Liver (tissue), 9 donors: ENCODE results near the gene PAX9. TPM values are rescaled to one million over a fixed set of nuclear protein-coding genes. Genes with fewer than 3 reads are reported as not detected.

Experiments
- DNase-seq: peaks from one replicate; pipeline ENCODE4 v3.0.0-alpha.2; 2017; ENCODE audit warnings: low spot score
- H3K27ac ChIP-seq, 2 donors: one replicate each; pipeline ENCODE4 v1.7.0; 2013; ENCODE audit warnings: inconsistent platforms in 2 of 2, low read length in 2 of 2, control low read depth in 1 of 2, low read depth in 1 of 2, mild to moderate bottlenecking in 1 of 2
- H3K27me3 ChIP-seq, 4 donors: one replicate each; pipeline versions ENCODE4 v1.6.1 to v1.7.0; 2013; ENCODE audit warnings: low read length in 3 of 4, inconsistent platforms in 1 of 4, mild to moderate bottlenecking in 1 of 4, moderate library complexity in 1 of 4; ENCODE audit not compliant: control insufficient read depth in 4 of 4, insufficient read depth in 4 of 4
- H3K36me3 ChIP-seq, 4 donors: one replicate each; pipeline versions ENCODE4 v1.6.1 to v1.7.0; 2013; ENCODE audit warnings: low read length in 3 of 4, mild to moderate bottlenecking in 3 of 4, low read depth in 1 of 4, moderate library complexity in 1 of 4; ENCODE audit not compliant: control insufficient read depth in 4 of 4, insufficient read depth in 3 of 4
- H3K4me1 ChIP-seq, 4 donors: one replicate each; pipeline versions ENCODE4 v1.6.1 to v1.7.0; 2013; ENCODE audit warnings: low read length in 3 of 4, mild to moderate bottlenecking in 3 of 4, moderate library complexity in 1 of 4; ENCODE audit not compliant: control insufficient read depth in 4 of 4, insufficient read depth in 4 of 4
- H3K4me3 ChIP-seq, 3 donors: one replicate each; pipeline versions ENCODE4 v1.6.1 to v1.7.0; 2013; ENCODE audit warnings: low read length in 3 of 3, control low read depth in 1 of 3, low read depth in 1 of 3, mild to moderate bottlenecking in 1 of 3
- H3K9ac ChIP-seq, 2 donors: one replicate each; pipeline ENCODE4 v1.7.0; 2013; ENCODE audit warnings: low read length in 2 of 2, mild to moderate bottlenecking in 2 of 2, moderate library complexity in 2 of 2, control low read depth in 1 of 2, low read depth in 1 of 2
- H3K9me3 ChIP-seq, 4 donors: one replicate each; pipeline versions ENCODE4 v1.6.1 to v1.7.0; 2013; ENCODE audit warnings: low read length in 3 of 4; ENCODE audit not compliant: control insufficient read depth in 4 of 4
- EGR1 ChIP-seq, 2 donors: IDR thresholded peaks; 2 replicates each; pipeline ENCODE4 v1.6.1; 2016 to 2018; ENCODE audit warnings: antibody characterized with exemption in 2 of 2, low read depth in 2 of 2
- FOXA1 ChIP-seq: IDR thresholded peaks from 2 replicates; pipeline ENCODE4 v1.6.1; 2016; ENCODE audit warnings: antibody characterized with exemption
- FOXA2 ChIP-seq: IDR thresholded peaks from 2 replicates; pipeline ENCODE4 v1.6.1; 2016; ENCODE audit warnings: antibody characterized with exemption
- JUND ChIP-seq, 2 donors: IDR thresholded peaks; 2 replicates each; pipeline ENCODE4 v1.6.1; 2016; ENCODE audit warnings: antibody characterized with exemption in 2 of 2
- NR2F2 ChIP-seq: IDR thresholded peaks from 2 replicates; pipeline ENCODE4 v1.6.1; 2016; ENCODE audit warnings: antibody characterized with exemption
- RAD21 ChIP-seq, 2 donors: IDR thresholded peaks; 2 replicates each; pipeline ENCODE4 v1.6.1; 2016; ENCODE audit warnings: antibody characterized with exemption in 2 of 2, mild to moderate bottlenecking in 2 of 2
- SP1 ChIP-seq: IDR thresholded peaks from 2 replicates; pipeline ENCODE4 v1.6.1; 2018; ENCODE audit warnings: antibody characterized with exemption, mild to moderate bottlenecking
- TAF1 ChIP-seq: conservative IDR thresholded peaks from 2 replicates; pipeline ENCODE4 v1.6.1; 2016; ENCODE audit warnings: antibody characterized with exemption, mild to moderate bottlenecking
- YY1 ChIP-seq: IDR thresholded peaks from 2 replicates; pipeline ENCODE4 v1.6.1; 2016; ENCODE audit warnings: antibody characterized with exemption, mild to moderate bottlenecking
- ZBTB33 ChIP-seq: IDR thresholded peaks from 2 replicates; pipeline ENCODE4 v1.6.1; 2016; ENCODE audit warnings: antibody characterized with exemption
- WGBS: extraction: QIAGEN DNeasy Blood & Tissue Kit; methylation state at CpG from one replicate; pipeline ENCODE4 v1.1.7; 2013; 5-methylcytosine and 5-hydroxymethylcytosine counted together
- polyA plus RNA-seq, 2 donors: library from polyadenylated mRNA; stranded (reverse) in 1 of 2; unstranded in 1 of 2; fragments of 200-250 nt in 1 of 2; fragments of >200 nt in 1 of 2; fragmentation: Nextera tagmentation in 1 of 2; extraction: Ambion mirVana in 1 of 2; gene quantifications; one replicate each; pipeline versions ENCODE4 v1.2.1 to v1.2.3, GENCODE V29; 2013 to 2015
- total RNA-seq, 2 donors: library from RNA; depleted of rRNA; stranded (reverse); fragments of >200 nt; gene quantifications; one replicate each; pipeline ENCODE4 v1.2.3, GENCODE V29; 2014
- TF ChIP-seq, protein P1 (sequence below): IDR thresholded peaks from 2 replicates; pipeline ENCODE4 v1.6.1; 2016; ENCODE audit warnings: antibody characterized with exemption, mild to moderate bottlenecking
- donor health status: healthy.
- donor health status: healthy.
- donor health status: healthy.
- donor health status: healthy.
- donor health status: healthy.

Gene PAX9
- total and polyA plus RNA-seq, 4 donors = 0.03 TPM; not detected in 3

DNA sequence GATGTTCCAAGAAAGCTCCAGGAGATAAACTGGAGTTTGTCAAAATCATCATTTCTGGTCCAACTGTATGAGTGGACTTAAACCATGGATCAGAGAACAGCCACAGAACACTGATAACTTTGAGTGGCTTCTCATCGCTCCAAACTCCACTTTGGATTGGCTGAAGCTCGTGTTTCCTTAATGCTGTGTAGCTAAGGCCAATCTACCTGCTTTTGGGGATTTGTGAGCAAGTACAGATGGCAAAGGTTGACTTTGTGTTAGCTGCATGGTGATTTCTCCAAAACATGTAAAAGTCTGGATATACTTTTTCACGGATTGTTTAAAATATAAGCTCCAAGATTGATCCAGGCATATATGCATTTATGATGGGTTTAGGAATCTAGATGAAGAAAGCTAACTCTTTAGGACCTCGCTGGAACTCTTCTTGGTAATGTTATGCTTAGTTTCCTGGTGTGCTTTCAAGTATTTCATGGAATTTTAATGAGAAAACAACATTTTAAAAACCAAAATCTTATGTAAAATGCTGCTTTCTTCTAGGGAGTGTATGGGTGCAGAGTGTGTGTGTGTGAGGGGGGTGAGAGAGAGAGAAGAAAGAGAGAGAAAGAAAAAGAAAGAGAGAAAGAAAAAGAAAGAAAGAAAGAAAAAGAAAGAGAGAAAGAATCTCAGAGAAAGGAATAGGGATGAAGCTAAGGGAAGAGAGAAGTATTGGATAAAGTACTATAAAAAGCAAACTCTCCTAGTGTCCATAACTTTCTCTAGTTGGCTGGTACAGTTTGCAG is 11.6 kb upstream of the PAX9 start:
- no peak overlapping the region for H3K4me3 ChIP-seq
- no peak for DNase-seq
- no peaks in the 10 kb centered on the region for H3K36me3 ChIP-seq
- H3K27ac ChIP-seq = no peak overlapping the region
- H3K4me1 ChIP-seq = peaks cover 3 to 17% (median 12%) of the 10 kb centered on the region in 4 donors
- WGBS = 15% methylated on average over 4 of the region's 4 CpGs
- no peak overlapping the region for H3K9ac ChIP-seq
- peaks cover 0 to 2% (median 0%) of the 10 kb centered on the region in 4 donors for H3K9me3 ChIP-seq
- H3K27me3 ChIP-seq = peaks cover 6 to 55% (median 23%) of the 10 kb centered on the region in 4 donors
- no peak for TF ChIP-seq SP1
- no peak for TF ChIP-seq NR2F2
- TF ChIP-seq JUND (IDR thresholded peaks at IDR 0.05) = no peak
- no peak for TF ChIP-seq TAF1
- no peak for TF ChIP-seq EGR1 (IDR thresholded peaks at IDR 0.05; ENCODE audit: low read depth in 2 of 2)
- no peak for TF ChIP-seq ZBTB33
- TF ChIP-seq, protein P1, sequence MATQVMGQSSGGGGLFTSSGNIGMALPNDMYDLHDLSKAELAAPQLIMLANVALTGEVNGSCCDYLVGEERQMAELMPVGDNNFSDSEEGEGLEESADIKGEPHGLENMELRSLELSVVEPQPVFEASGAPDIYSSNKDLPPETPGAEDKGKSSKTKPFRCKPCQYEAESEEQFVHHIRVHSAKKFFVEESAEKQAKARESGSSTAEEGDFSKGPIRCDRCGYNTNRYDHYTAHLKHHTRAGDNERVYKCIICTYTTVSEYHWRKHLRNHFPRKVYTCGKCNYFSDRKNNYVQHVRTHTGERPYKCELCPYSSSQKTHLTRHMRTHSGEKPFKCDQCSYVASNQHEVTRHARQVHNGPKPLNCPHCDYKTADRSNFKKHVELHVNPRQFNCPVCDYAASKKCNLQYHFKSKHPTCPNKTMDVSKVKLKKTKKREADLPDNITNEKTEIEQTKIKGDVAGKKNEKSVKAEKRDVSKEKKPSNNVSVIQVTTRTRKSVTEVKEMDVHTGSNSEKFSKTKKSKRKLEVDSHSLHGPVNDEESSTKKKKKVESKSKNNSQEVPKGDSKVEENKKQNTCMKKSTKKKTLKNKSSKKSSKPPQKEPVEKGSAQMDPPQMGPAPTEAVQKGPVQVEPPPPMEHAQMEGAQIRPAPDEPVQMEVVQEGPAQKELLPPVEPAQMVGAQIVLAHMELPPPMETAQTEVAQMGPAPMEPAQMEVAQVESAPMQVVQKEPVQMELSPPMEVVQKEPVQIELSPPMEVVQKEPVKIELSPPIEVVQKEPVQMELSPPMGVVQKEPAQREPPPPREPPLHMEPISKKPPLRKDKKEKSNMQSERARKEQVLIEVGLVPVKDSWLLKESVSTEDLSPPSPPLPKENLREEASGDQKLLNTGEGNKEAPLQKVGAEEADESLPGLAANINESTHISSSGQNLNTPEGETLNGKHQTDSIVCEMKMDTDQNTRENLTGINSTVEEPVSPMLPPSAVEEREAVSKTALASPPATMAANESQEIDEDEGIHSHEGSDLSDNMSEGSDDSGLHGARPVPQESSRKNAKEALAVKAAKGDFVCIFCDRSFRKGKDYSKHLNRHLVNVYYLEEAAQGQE = no peak
- TF ChIP-seq FOXA2 = no peak
- TF ChIP-seq FOXA1 = no peak

DNA sequence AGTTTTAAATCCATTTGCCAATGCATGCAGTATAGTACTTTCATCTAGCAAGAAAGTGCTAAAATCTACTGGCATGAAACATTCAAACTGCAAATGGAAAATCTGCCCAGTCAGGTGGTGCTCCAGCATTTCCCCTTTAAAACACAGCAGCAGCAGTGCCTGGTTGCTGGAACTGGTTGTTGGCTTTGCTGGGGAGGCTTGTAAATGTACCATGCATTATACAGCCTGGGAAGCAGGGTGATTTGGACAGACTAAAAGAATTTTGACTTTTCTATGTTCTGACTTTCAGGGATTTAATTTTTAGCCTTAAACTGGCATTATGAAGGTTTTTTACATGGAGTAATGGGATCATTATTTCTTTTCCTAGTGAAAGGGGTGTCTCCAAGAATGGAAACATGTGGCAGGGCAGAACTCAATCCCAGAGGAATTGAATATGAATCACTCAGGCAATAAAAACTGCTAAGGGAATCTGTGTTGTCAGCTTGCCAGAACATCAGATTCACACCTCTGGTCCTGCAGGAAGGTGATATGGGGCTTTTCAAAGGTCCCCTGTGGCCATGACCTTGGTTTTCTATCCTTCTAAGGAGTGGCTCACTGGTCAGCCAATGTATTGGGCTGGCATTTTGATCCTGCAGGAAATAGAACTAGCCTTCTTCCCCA is 9.0 kb upstream of the PAX9 start:
- peaks cover 0 to 2% (median 0%) of the 10 kb centered on the region in 4 donors for H3K9me3 ChIP-seq
- no peak overlapping the region for H3K4me3 ChIP-seq
- H3K27me3 ChIP-seq = peaks cover 5 to 46% (median 27%) of the 10 kb centered on the region in 4 donors
- no peak for TF ChIP-seq JUND (IDR thresholded peaks at IDR 0.05)
- TF ChIP-seq NR2F2 = no peak
- TF ChIP-seq RAD21 (IDR thresholded peaks at IDR 0.05) = no peak
- TF ChIP-seq ZBTB33 = no peak
- no peak for TF ChIP-seq YY1
- H3K27ac ChIP-seq = no peak overlapping the region
- no peak overlapping the region for H3K9ac ChIP-seq
- no peaks in the 10 kb centered on the region for H3K36me3 ChIP-seq
- H3K4me1 ChIP-seq = peaks cover 6 to 28% (median 19%) of the 10 kb centered on the region in 4 donors
- no peak for DNase-seq
